Activated effector memory CD4-positive, alpha-beta T cell treated with Interleukin-2 at 50 U/mL for 16 hours (primary cell): ENCODE data around the gene OSBPL8.

Experiments used
- DNase-seq: peaks from one replicate; pipeline ENCODE4 v3.0.0-alpha.2; 2020

The OSBPL8 gene

GRCh38 chr12:76462668-76463224, 96.8 kb downstream of the OSBPL8 start:
- no peak for DNase-seq

GRCh38 chr12:76460807-76461206, 98.8 kb downstream of the OSBPL8 start:
- no peak for DNase-seq

- no peak for DNase-seq
Observed at GRCh38 chr12:76457818-76458217, 101.8 kb downstream of the OSBPL8 start.

- DNase-seq, result no peak
Observed at GRCh38 chr12:76457010-76457409, 102.6 kb downstream of the OSBPL8 start.

GRCh38 chr12:76455582-76456345, 103.8 kb downstream of the OSBPL8 start:
- DNase-seq, result no peak

- no peak for DNase-seq
Observed at GRCh38 chr12:76451528-76451927, 108.0 kb downstream of the OSBPL8 start.

- DNase-seq, result no peak
Observed at GRCh38 chr12:76450690-76451089, 108.9 kb downstream of the OSBPL8 start.

- DNase-seq, result no peak
Observed at GRCh38 chr12:76449993-76450392, 109.6 kb downstream of the OSBPL8 start.

GRCh38 chr12:76449583-76449982, 110.0 kb downstream of the OSBPL8 start:
- no peak for DNase-seq

GRCh38 chr12:76449016-76449415, 110.6 kb downstream of the OSBPL8 start:
- no peak for DNase-seq

GRCh38 chr12:76446090-76446489, 113.5 kb downstream of the OSBPL8 start:
- DNase-seq, result no peak

GRCh38 chr12:76445462-76445861, 114.1 kb downstream of the OSBPL8 start:
- DNase-seq, result no peak

GRCh38 chr12:76444408-76444984, 115.1 kb downstream of the OSBPL8 start:
- DNase-seq, result no peak

- DNase-seq, result no peak
Observed at GRCh38 chr12:76441016-76441415, 118.6 kb downstream of the OSBPL8 start.

GRCh38 chr12:76432733-76433132, 126.8 kb downstream of the OSBPL8 start:
- no peak for DNase-seq

- no peak for DNase-seq
Observed at GRCh38 chr12:76428117-76428516, 131.5 kb downstream of the OSBPL8 start.

GRCh38 chr12:76426160-76426559, 133.4 kb downstream of the OSBPL8 start:
- no peak for DNase-seq

- DNase-seq, result no peak
Observed at GRCh38 chr12:76424941-76425340, 134.6 kb downstream of the OSBPL8 start.

GRCh38 chr12:76422543-76423438, 136.8 kb downstream of the OSBPL8 start:
- no peak for DNase-seq

- DNase-seq, result no peak
Observed at GRCh38 chr12:76422154-76422542, 137.4 kb downstream of the OSBPL8 start.

- no peak for DNase-seq
Observed at GRCh38 chr12:76421046-76421445, 138.5 kb downstream of the OSBPL8 start.

GRCh38 chr12:76420222-76420621, 139.3 kb downstream of the OSBPL8 start:
- DNase-seq, result no peak

- DNase-seq, result no peak
Observed at GRCh38 chr12:76417116-76417515, 142.5 kb downstream of the OSBPL8 start.
